ENCODE results near the gene MTHFS.
A peak's percentile ranks its signal among the peaks of the same experiment; 100 is the strongest.
"Not testable (repeated sequence)": the region's sequence is repeated elsewhere in the genome, so short reads cannot be mapped to it uniquely, and the experiment has no call there.

Gene MTHFS

GRCh38 chr15:79896634-79897379 is at the start of gene MTHFS:
Gene MTHFS, minus strand, starts transcription at chr15:79897014. Its CDS starts 26 bp downstream, at chr15:79896988.
- peak; percentile 95 for DNase-seq

- no peak for DNase-seq
These were observed 47.8 kb upstream of the MTHFS start for GRCh38 chr15:79944622-79945021.

GRCh38 chr15:79943820-79944219 is 47.0 kb upstream of the MTHFS start:
- DNase-seq, result no peak

- DNase-seq, result no peak
These were observed 46.1 kb upstream of the MTHFS start for GRCh38 chr15:79942741-79943481.

- no peak for DNase-seq
These were observed 42.6 kb upstream of the MTHFS start for GRCh38 chr15:79939399-79939798.

- no peak for DNase-seq
These were observed 41.3 kb upstream of the MTHFS start for GRCh38 chr15:79938143-79938542.

- DNase-seq, result not testable (repeated sequence)
These were observed 38.9 kb upstream of the MTHFS start for GRCh38 chr15:79935556-79936201.

- DNase-seq, result no peak
These were observed 36.4 kb upstream of the MTHFS start for GRCh38 chr15:79933231-79933630.

- no peak for DNase-seq
These were observed 35.6 kb upstream of the MTHFS start for GRCh38 chr15:79932447-79932846.

GRCh38 chr15:79930516-79930915 is 33.7 kb upstream of the MTHFS start:
- no peak for DNase-seq

GRCh38 chr15:79929412-79929811 is 32.6 kb upstream of the MTHFS start:
- DNase-seq, result no peak

GRCh38 chr15:79926116-79926515 is 29.3 kb upstream of the MTHFS start:
- not testable (repeated sequence) for DNase-seq

GRCh38 chr15:79924379-79924778 is 27.6 kb upstream of the MTHFS start:
- DNase-seq, result no peak

- DNase-seq, result peak; percentile 100
These were observed 26.8 kb upstream of the MTHFS start for GRCh38 chr15:79923515-79924169.

GRCh38 chr15:79923079-79923514 is 26.3 kb upstream of the MTHFS start:
- DNase-seq, result peak; percentile 81

GRCh38 chr15:79922512-79923078 is 25.8 kb upstream of the MTHFS start:
- no peak for DNase-seq

- no peak for DNase-seq
These were observed 23.1 kb upstream of the MTHFS start for GRCh38 chr15:79919749-79920511.

GRCh38 chr15:79919090-79919748 is 22.4 kb upstream of the MTHFS start:
- no peak for DNase-seq

- no peak for DNase-seq
These were observed 21.5 kb upstream of the MTHFS start for GRCh38 chr15:79918278-79918677.

GRCh38 chr15:79916502-79917132 is 19.8 kb upstream of the MTHFS start:
- no peak for DNase-seq
